ENCODE data around the gene PACSIN1.

Gene PACSIN1

DNA sequence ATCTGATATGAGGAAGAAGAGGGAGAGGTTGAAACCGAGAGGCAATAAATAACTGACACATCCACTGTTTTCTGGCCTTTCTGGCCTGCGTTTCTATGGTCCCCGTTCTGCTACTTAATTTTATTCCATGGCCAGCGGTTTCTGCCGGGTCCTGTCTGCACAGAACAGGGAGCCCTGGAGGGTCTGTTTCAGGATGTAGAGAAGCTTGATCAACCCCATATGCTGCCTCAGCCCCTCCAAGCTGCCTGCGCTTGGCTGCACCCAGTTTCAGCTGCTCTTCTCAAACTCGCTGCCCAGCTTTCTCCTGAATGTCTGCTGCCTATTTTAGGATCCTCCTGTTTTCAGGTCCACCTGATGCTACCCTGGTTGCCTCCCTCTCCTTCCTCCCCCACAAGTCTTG, 18.5 kb upstream of the PACSIN1 start:
- Histone ChIP-seq H3K4me2 (ENCODE audit: low read length) (no peak overlapping the region), H3K79me2 (ENCODE audit: low read length) (no peaks in the 10 kb centered on the region), H3K4me3 (ENCODE audit: low read length) (no peak overlapping the region), H3K4me1 (ENCODE audit: low read length) (no peaks in the 10 kb centered on the region), H3K9me3 (ENCODE audit: insufficient read depth, low read length) (no peaks in the 10 kb centered on the region), H3K27ac (ENCODE audit: low read length) (no peak overlapping the region), H2AFZ (ENCODE audit: low read depth, low read length) (no peak overlapping the region), H3K9ac (ENCODE audit: low read length) (no peak overlapping the region), H3K27me3 (ENCODE audit: low read depth, low read length) (no peaks in the 10 kb centered on the region), H4K20me1 (ENCODE audit: insufficient read depth, low read length) (no peaks in the 10 kb centered on the region), H3K36me3 (replicated peaks; ENCODE audit: low read depth, low read length) (no peaks in the 10 kb centered on the region)
- no peak for TF ChIP-seq EZH2phosphoT487 (IDR thresholded peaks at IDR 0.05; ENCODE audit: low read depth)
- TF ChIP-seq, protein P1, sequence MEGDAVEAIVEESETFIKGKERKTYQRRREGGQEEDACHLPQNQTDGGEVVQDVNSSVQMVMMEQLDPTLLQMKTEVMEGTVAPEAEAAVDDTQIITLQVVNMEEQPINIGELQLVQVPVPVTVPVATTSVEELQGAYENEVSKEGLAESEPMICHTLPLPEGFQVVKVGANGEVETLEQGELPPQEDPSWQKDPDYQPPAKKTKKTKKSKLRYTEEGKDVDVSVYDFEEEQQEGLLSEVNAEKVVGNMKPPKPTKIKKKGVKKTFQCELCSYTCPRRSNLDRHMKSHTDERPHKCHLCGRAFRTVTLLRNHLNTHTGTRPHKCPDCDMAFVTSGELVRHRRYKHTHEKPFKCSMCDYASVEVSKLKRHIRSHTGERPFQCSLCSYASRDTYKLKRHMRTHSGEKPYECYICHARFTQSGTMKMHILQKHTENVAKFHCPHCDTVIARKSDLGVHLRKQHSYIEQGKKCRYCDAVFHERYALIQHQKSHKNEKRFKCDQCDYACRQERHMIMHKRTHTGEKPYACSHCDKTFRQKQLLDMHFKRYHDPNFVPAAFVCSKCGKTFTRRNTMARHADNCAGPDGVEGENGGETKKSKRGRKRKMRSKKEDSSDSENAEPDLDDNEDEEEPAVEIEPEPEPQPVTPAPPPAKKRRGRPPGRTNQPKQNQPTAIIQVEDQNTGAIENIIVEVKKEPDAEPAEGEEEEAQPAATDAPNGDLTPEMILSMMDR (IDR thresholded peaks at IDR 0.05; ENCODE audit: low read depth, low read length): no peak

DNA sequence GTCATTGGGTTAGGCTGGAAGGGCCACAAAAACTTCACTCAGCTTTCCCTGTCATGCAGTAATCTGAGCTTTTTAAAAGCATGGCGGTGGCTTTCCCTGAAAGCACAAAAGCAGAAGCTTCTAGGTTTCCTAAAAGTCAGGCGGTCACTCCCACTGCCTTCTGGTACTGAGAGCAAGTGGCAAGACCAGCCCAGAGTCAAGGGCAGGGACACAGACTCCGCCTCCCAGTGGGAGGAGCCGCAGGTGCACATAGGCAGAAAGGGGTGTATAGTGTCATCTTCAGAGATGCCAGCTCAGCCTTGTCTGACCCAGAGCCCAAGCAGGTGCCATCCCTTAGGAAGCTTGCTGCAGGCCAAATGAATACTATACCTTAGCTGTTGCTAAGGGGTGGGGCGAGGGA, 18.0 kb upstream of the PACSIN1 start:
- Histone ChIP-seq H3K27me3 (ENCODE audit: low read depth, low read length) (no peaks in the 10 kb centered on the region), H4K20me1 (ENCODE audit: insufficient read depth, low read length) (no peaks in the 10 kb centered on the region), H3K4me2 (ENCODE audit: low read length) (no peak overlapping the region)

DNA sequence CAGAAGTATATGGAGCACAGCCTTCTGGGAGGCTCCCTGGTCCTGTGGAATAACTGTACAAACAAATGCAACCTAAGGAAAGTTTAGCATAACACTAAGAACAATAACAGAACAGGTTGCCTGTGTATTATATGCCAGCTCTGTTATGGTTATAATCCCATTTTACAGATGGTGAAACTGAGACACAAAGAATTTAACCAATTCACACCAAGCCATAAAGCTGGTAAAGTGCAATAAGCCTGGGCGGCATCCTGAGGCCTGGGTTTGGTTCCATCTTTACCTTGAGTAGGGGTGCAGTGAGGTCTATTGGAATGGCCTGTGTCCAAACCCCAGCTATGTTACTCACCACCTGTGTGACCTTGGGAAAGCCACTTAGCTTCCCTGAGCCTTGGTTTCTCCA, 14.7 kb upstream of the PACSIN1 start:
- Histone ChIP-seq H3K4me2 (ENCODE audit: low read length) (no peak overlapping the region), H3K4me1 (ENCODE audit: low read length) (no peaks in the 10 kb centered on the region), H3K79me2 (ENCODE audit: low read length) (no peaks in the 10 kb centered on the region), H3K36me3 (replicated peaks; ENCODE audit: low read depth, low read length) (no peaks in the 10 kb centered on the region), H4K20me1 (ENCODE audit: insufficient read depth, low read length) (no peaks in the 10 kb centered on the region), H3K27ac (ENCODE audit: low read length) (no peak overlapping the region), H3K27me3 (ENCODE audit: low read depth, low read length) (no peaks in the 10 kb centered on the region), H3K4me3 (ENCODE audit: low read length) (no peak overlapping the region), H2AFZ (ENCODE audit: low read depth, low read length) (no peak overlapping the region), H3K9ac (ENCODE audit: low read length) (no peak overlapping the region), H3K9me3 (ENCODE audit: insufficient read depth, low read length) (no peaks in the 10 kb centered on the region)
- no peak for TF ChIP-seq EZH2phosphoT487 (IDR thresholded peaks at IDR 0.05; ENCODE audit: low read depth)
- TF ChIP-seq, protein P1 (IDR thresholded peaks at IDR 0.05; ENCODE audit: low read depth, low read length): no peak

More for the DNA sequence above, 18.0 kb upstream of the PACSIN1 start:
- Histone ChIP-seq H3K79me2 (ENCODE audit: low read length) (no peaks in the 10 kb centered on the region), H3K27ac (ENCODE audit: low read length) (no peak overlapping the region), H3K4me1 (ENCODE audit: low read length) (no peaks in the 10 kb centered on the region), H3K9me3 (ENCODE audit: insufficient read depth, low read length) (no peaks in the 10 kb centered on the region), H2AFZ (ENCODE audit: low read depth, low read length) (no peak overlapping the region), H3K4me3 (ENCODE audit: low read length) (no peak overlapping the region), H3K9ac (ENCODE audit: low read length) (no peak overlapping the region), H3K36me3 (replicated peaks; ENCODE audit: low read depth, low read length) (no peaks in the 10 kb centered on the region)
- TF ChIP-seq, protein P1 (IDR thresholded peaks at IDR 0.05; ENCODE audit: low read depth, low read length): no peak
- TF ChIP-seq EZH2phosphoT487 (IDR thresholded peaks at IDR 0.05; ENCODE audit: low read depth): no peak

DNA sequence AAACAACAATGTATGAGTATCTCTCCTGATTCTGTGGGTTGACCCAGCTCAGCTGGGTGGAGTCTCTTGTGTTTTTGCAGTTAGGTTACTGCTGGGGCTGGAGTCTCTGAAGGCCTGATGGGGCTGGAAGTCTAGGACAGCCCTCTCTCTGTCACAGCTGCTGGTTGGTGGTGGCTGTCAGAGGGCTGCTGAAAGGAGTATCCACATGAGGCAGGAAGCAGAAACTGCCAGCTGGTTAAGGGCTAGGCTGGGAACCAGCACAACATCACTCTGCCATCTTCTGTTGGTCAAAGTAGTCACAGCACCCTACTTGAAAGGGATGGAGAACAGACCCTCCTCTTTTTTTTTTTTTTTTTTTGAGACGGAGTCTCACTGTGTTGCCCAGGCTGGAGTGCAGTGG, 10.0 kb upstream of the PACSIN1 start:
- Histone ChIP-seq H4K20me1 (ENCODE audit: insufficient read depth, low read length) (no peaks in the 10 kb centered on the region), H3K4me2 (ENCODE audit: low read length) (no peak overlapping the region), H3K36me3 (replicated peaks; ENCODE audit: low read depth, low read length) (no peaks in the 10 kb centered on the region), H3K9me3 (ENCODE audit: insufficient read depth, low read length) (no peaks in the 10 kb centered on the region), H3K79me2 (ENCODE audit: low read length) (no peaks in the 10 kb centered on the region), H3K4me1 (ENCODE audit: low read length) (no peaks in the 10 kb centered on the region), H2AFZ (ENCODE audit: low read depth, low read length) (no peak overlapping the region), H3K4me3 (ENCODE audit: low read length) (no peak overlapping the region), H3K27ac (ENCODE audit: low read length) (no peak overlapping the region), H3K27me3 (ENCODE audit: low read depth, low read length) (no peaks in the 10 kb centered on the region), H3K9ac (ENCODE audit: low read length) (no peak overlapping the region)
- no peak for TF ChIP-seq EZH2phosphoT487 (IDR thresholded peaks at IDR 0.05; ENCODE audit: low read depth)
- TF ChIP-seq, protein P1 (IDR thresholded peaks at IDR 0.05; ENCODE audit: low read depth, low read length): no peak
